ENCODE results near the gene ESF1. TPM values are rescaled to one million over a fixed set of nuclear protein-coding genes. Genes with fewer than 3 reads are reported as not detected.

Gene ESF1
- total and polyA plus RNA-seq, 9 of the 15 experiments (the other 6 are each of a cell fraction or from before 2014, with no cell fraction given) = 7.0 to 30.4 (median 18.6) TPM

GRCh38 chr20:13824459-13824858 lies 39.7 kb upstream of the ESF1 start:
- no peaks in the 10 kb centered on the region for H3K9me1 ChIP-seq (ENCODE audit: control insufficient read depth, insufficient read depth, low read length)
- no peak for TF ChIP-seq CSDE1 (IDR thresholded peaks at IDR 0.05)
- TF ChIP-seq KLF1 (tag; IDR thresholded peaks at IDR 0.05) = no peak
- no peak for TF ChIP-seq KAT2B (IDR thresholded peaks at IDR 0.05; ENCODE audit: low read depth, low read length)
- no peak for TF ChIP-seq CHD1 (IDR thresholded peaks at IDR 0.05; ENCODE audit: low read length)
- TF ChIP-seq BCOR (IDR thresholded peaks at IDR 0.05) = no peak
- no peak for TF ChIP-seq ZZZ3 (IDR thresholded peaks at IDR 0.05)
- no peak for TF ChIP-seq RBM15 (IDR thresholded peaks at IDR 0.05; ENCODE audit: insufficient read depth, low read length)
- TF ChIP-seq TBP (optimal IDR thresholded peaks at IDR 0.05; ENCODE audit: low read depth, low read length) = no peak
- TF ChIP-seq RBM25 (IDR thresholded peaks at IDR 0.05; ENCODE audit: low read depth, low read length, severe bottlenecking) = no peak
- TF ChIP-seq ARHGAP35 (IDR thresholded peaks at IDR 0.05; ENCODE audit: partially characterized antibody) = no peak
- no peak for TF ChIP-seq ZEB2 (IDR thresholded peaks at IDR 0.05)
- TF ChIP-seq HINFP (tag; conservative IDR thresholded peaks at IDR 0.05; ENCODE audit: low read depth) = no peak
- no peak for TF ChIP-seq ZNF23 (CRISPR knock-in tag; IDR thresholded peaks at IDR 0.05)
- TF ChIP-seq SNAPC5 (CRISPR knock-in tag; IDR thresholded peaks at IDR 0.05) = no peak
- H3K27ac ChIP-seq (ENCODE audit: extremely low read depth, low read depth, low read length) = no peak overlapping the region
- intact Hi-C loops (cut with micrococcal nuclease) (no loop called here), in situ Hi-C loops (cut with MboI) (no loop called here)
- no peaks in the 10 kb centered on the region for H4K20me1 ChIP-seq (replicated peaks; ENCODE audit: control insufficient read depth, insufficient read depth, low read length)
- POLR2A ChIA-PET = no interaction called here
- no peaks in the 10 kb centered on the region; a peak in 1 of 5 replicates for H3K27me3 ChIP-seq (ENCODE audit: control insufficient read depth in 2 of 2, insufficient read depth in 2 of 2, low read length in 2 of 2)
- H3K9me3 ChIP-seq (replicated peaks; ENCODE audit: control insufficient read depth, insufficient read depth, low read depth, low read length) = no peaks in the 10 kb centered on the region
- H3K79me2 ChIP-seq (ENCODE audit: control insufficient read depth, insufficient read depth, low read length) = no peaks in the 10 kb centered on the region
- 7% methylated on average over 3 of the region's 3 CpGs for WGBS (ENCODE audit: insufficient coverage, low coverage, missing lambda C conversion rate)
- no peaks in the 10 kb centered on the region; a peak in 1 of 5 replicates for H3K4me1 ChIP-seq (replicated peaks in 1 of 2; ENCODE audit: control insufficient read depth in 2 of 2, insufficient read depth in 2 of 2, low read length in 2 of 2)
- no peaks in the 10 kb centered on the region for H3K36me3 ChIP-seq (ENCODE audit: control insufficient read depth, insufficient read depth, low read length)
- no TSS peak for BruUV-seq (replicated peaks)
- H3K9ac ChIP-seq (ENCODE audit: insufficient read depth in 1 of 2, low read depth in 2 of 2, low read length in 2 of 2) = no peak overlapping the region
- H2AFZ ChIP-seq (ENCODE audit: low read depth, low read length) = no peak overlapping the region
- no peak for DNase-seq (ENCODE audit: extremely low read depth in 1 of 4, low spot score in 3 of 4)
- CTCF ChIA-PET (ENCODE audit: low intra/inter-chr PET ratio) = no interaction called here
- no peak for ATAC-seq
- no peak overlapping the region for H3K4me3 ChIP-seq
- no peak for FAIRE-seq
- no peak overlapping the region for H3K4me2 ChIP-seq (ENCODE audit: insufficient read depth, low read length)

All from K562 (cell line).